Ovary (tissue), 3 donors: ENCODE data around the gene OR2S2.

Experiments
- CTCF ChIP-seq, 3 donors: fragments of 450-650 bp in 2 of 3; fragments of 200-600 bp in 1 of 3; IDR thresholded peaks; one replicate each; pipeline versions ENCODE4 v1.5.1 to v1.8.0; 2016 to 2022; ENCODE audit warnings: antibody characterized with exemption in 3 of 3, mild to moderate bottlenecking in 1 of 3
- EP300 ChIP-seq: sonication (generic); formaldehyde crosslinking; IDR thresholded peaks from one replicate; pipeline ENCODE4 v1.6.1; 2017; ENCODE audit warnings: antibody characterized with exemption
- POLR2A ChIP-seq: fragments of 450-650 bp; IDR thresholded peaks from one replicate; pipeline ENCODE4 v1.6.1; 2017; ENCODE audit warnings: antibody characterized with exemption, mild to moderate bottlenecking, moderate library complexity
- donor health status: DM: no; HTN: no; CAD: no.

- TF ChIP-seq CTCF (IDR thresholded peaks at IDR 0.05) (no peak), EP300 (no peak), POLR2A (no peak)
These were observed 33.8 kb downstream of the OR2S2 start for GRCh38 chr9:35923927-35924763.
